AG09319 (cell line): ENCODE data around the gene INSM1.

Experiments
- DNase-seq: peaks from one replicate; pipeline ENCODE4 v3.0.0-alpha.2; 2010; ENCODE audit warnings: low read depth; ENCODE audit errors: extremely low read depth
- TF ChIP-seq, protein P1 (sequence below): IDR thresholded peaks from 2 replicates; pipeline ENCODE4 v1.5.1; 2011; ENCODE audit warnings: low read depth, mild to moderate bottlenecking, inconsistent platforms, low read length, moderate library complexity

INSM1 gene

DNA sequence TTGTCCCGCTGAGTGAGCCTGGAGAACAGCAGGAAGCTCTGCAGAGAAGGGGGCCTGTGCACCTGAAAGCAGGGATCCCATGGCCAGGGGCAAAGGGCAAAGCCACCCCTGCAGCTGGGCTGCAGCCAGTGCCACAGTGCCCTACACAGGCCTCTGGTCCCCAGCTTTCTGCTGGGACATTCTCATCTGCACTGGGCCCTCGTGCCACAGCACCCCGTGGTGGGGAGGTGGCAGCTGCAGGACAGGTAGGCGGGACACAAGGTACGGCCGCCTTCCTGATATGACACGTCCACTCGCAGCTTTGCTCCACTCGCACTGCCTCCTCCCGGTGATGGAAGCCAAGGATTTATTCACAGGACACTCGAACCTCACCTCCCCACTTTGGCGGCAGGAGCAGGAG is 27.2 kb downstream of the INSM1 start:
- TF ChIP-seq, protein P1, sequence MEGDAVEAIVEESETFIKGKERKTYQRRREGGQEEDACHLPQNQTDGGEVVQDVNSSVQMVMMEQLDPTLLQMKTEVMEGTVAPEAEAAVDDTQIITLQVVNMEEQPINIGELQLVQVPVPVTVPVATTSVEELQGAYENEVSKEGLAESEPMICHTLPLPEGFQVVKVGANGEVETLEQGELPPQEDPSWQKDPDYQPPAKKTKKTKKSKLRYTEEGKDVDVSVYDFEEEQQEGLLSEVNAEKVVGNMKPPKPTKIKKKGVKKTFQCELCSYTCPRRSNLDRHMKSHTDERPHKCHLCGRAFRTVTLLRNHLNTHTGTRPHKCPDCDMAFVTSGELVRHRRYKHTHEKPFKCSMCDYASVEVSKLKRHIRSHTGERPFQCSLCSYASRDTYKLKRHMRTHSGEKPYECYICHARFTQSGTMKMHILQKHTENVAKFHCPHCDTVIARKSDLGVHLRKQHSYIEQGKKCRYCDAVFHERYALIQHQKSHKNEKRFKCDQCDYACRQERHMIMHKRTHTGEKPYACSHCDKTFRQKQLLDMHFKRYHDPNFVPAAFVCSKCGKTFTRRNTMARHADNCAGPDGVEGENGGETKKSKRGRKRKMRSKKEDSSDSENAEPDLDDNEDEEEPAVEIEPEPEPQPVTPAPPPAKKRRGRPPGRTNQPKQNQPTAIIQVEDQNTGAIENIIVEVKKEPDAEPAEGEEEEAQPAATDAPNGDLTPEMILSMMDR: no peak
- no peak for DNase-seq

DNA sequence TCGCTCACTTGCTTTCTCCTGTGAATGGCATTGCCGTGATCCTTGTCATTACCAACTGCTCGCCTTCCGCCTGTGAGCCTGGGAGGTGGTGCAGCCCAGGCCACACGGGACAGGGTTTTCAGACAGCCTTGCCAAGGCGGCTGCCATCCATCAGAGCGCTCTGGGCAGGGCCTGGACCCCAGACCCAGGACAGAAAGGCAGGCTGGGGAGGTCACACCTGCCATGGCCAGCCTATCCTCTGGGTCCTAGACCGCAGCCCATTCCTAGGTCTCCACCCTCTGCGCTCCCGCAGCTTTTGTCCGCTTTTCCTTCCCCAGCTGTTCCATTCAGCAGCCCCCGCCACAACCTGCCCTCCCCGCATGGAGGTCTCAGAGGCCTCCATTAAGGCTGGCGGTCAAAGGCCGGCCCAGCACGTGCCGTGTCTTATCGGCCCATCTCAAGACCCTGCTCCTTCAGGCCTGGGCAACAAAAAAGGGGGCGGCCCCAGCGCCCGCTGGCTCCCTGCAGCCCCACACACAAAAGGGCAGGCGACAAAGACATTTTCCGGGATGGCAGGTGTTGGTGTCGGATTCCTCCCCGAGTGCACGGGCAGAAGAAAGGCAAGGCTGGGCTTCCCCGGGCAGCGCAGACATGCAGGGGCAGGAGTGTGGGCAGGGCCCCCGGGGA is 28.1 kb downstream of the INSM1 start:
- no peak for DNase-seq
- TF ChIP-seq, protein P1: no peak

DNA sequence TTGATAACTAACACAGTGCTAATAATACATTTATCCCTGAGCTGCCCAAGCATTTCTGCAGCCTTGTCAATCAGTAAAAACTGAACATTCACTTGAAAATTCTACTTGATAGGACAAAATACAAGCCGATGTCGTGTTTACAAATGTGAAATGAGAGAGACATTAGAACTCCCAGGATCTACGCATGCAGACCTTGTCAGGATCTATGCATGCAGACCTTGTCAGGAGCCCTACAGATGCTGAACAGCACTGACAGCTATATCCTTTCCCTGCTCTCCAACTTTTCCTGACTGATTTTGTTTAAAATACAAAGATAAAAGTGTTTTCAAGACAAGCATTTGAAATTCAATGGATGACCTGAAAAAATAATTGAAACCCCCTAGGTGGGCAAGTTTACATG is 28.9 kb downstream of the INSM1 start:
- TF ChIP-seq, protein P1: no peak
- no peak for DNase-seq

DNA sequence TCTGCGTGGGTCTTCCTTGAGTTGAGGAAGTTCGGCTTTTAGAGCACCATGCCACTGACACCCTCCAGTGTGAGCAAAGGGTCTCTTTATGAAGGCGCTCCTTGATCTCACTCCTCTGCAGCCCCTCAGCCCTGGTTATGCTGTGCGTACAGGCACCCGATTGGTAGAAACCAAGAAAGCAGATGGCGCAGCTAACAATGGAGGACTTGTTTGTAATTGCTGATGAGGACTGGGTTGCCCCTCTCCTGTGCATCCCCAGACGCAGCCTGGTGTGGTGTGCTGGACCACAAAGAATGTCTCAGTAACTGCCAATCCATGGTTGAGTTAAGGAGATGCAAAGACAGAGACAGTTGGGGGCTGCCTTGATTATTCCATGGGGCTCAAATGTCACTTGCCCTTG is 30.2 kb downstream of the INSM1 start:
- DNase-seq: no peak
- TF ChIP-seq, protein P1: no peak

DNA sequence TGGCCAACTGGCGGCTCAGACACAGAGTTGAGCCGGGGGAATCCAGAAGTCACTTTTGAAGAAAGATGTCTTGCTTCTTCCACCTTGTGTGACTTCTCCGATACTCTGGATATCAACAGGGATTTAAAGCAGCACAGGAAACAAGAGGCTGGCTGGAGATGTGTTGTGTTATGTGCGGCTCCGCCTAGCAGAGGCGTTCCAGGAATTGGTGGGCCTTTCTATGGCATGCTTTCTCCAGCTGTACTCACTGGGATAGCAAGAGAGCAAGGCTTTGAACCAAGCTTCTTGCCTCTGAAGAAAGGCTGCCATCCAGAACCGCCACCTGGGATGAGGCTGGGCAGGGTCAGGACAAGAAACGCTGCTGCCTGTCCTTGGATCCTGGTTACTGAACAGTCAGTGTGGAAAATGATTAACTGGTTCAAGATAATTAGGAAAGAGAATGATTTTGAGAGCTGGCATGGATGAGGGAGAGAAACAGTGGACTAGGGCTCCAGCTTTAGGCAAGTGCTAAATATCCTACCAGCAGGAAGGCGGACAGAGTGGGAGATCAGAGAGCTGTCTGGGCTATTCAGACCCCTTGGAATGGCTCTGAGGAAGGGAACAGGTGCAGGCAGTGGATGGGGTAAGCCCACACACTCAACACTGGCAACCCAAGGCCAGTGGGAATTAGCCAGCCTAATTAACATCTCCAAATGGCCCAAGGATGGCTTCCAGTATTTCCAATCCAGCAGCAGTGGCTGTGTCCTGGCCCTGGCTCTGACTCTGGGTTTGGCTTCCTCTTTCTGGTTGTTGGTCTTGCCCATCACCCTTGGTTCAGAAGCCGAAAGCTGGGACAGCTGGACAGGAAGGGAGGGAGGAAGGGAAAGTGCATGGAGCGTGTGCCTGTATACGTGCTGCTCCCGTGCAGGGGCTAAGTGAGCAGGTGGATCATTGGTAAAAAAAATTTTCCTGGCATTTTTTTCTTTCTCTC is 31.9 kb downstream of the INSM1 start:
- TF ChIP-seq, protein P1: no peak

DNA sequence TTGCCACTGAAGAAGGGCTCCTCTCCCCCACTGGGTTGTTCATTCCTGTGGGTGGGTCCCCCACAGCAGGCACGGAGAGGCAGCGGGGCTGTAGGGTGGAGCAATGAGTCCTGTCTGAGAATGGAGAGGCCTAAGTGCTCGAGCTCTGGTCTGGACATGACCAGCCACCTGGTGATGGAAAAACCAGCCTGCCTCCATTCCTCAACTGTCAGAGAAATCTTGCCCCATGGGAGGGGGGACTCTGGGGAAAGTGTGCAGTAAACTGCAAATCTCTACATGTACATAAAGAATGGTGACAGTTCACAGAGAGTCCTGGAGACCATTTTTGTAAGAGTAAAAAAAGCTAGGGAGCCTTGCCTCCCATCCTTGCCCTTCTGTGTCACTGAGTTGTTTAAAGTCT is 34.1 kb downstream of the INSM1 start:
- no peak for DNase-seq
- TF ChIP-seq, protein P1: no peak

More for the DNA sequence above, 31.9 kb downstream of the INSM1 start:
- no peak for DNase-seq

DNA sequence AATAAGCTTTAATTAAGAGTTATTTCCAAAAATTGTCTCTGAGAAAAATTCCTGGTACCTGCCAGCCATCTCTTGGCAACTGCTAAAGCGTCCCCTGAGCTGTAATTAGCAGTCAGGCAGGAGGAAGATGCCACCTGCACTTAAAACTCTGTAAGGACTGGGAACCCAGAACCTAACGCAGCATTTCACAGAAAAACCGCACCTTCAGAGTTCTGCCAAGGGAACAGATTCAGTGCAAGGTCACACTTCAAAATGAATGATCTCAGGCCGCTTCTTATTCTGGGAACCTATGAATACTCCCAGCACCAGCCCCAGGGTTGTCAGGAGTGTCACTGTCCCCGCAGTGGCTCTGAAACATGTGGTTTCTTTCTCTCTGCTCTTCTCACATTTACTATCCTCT is 36.7 kb downstream of the INSM1 start:
- no peak for DNase-seq
- TF ChIP-seq, protein P1: no peak
